B cell (primary cell): ENCODE data around the gene CRY1.

ENCODE experiments used
- CTCF ChIP-seq: fragments of 200-600 bp; IDR thresholded peaks from one replicate; pipeline ENCODE4 v1.8.0; 2022; ENCODE audit warnings: antibody characterized with exemption, mild to moderate bottlenecking
- EZH2 ChIP-seq: IDR thresholded peaks from 2 replicates; pipeline ENCODE4 v1.6.1; 2012; ENCODE audit warnings: borderline replicate concordance, low read depth, mild to moderate bottlenecking, moderate library complexity, low read length; ENCODE audit not compliant: insufficient read depth, poor library complexity, severe bottlenecking

- TF ChIP-seq CTCF: no peak
- no peak for TF ChIP-seq EZH2
Observed at GRCh38 chr12:106962286-106962685, 131.1 kb downstream of the CRY1 start.
